ENCODE data around the gene KRT76. TPM values are rescaled to one million over a fixed set of nuclear protein-coding genes. Genes with fewer than 3 reads are reported as not detected.

KRT76 gene
- total RNA-seq, 1 experiment from 2014 or later: not detected

GRCh38 chr12:52813203-52813819 lies 36.2 kb upstream of the KRT76 start:
- no peak for DNase-seq (ENCODE audit: low read depth)

GRCh38 chr12:52812749-52813148 lies 35.6 kb upstream of the KRT76 start:
- DNase-seq (ENCODE audit: low read depth): no peak

GRCh38 chr12:52812073-52812400 lies 34.9 kb upstream of the KRT76 start:
- no peak for DNase-seq (ENCODE audit: low read depth)

GRCh38 chr12:52811191-52812072 lies 34.3 kb upstream of the KRT76 start:
- DNase-seq (ENCODE audit: low read depth): no peak

- DNase-seq (ENCODE audit: low read depth): no peak
Observed at GRCh38 chr12:52810554-52810953, 33.4 kb upstream of the KRT76 start.

- DNase-seq (ENCODE audit: low read depth): no peak
Observed at GRCh38 chr12:52809166-52809565, 32.0 kb upstream of the KRT76 start.

GRCh38 chr12:52808573-52809160 lies 31.5 kb upstream of the KRT76 start:
- no peak for DNase-seq (ENCODE audit: low read depth)

GRCh38 chr12:52807544-52808470 lies 30.7 kb upstream of the KRT76 start:
- no peak for DNase-seq (ENCODE audit: low read depth)

GRCh38 chr12:52806821-52807543 lies 29.8 kb upstream of the KRT76 start:
- no peak for DNase-seq (ENCODE audit: low read depth)

- no peak for DNase-seq (ENCODE audit: low read depth)
Observed at GRCh38 chr12:52806169-52806811, 29.1 kb upstream of the KRT76 start.

- DNase-seq (ENCODE audit: low read depth): no peak
Observed at GRCh38 chr12:52805739-52806138, 28.6 kb upstream of the KRT76 start.

- DNase-seq (ENCODE audit: low read depth): no peak
Observed at GRCh38 chr12:52805000-52805399, 27.9 kb upstream of the KRT76 start.

- no peak for DNase-seq (ENCODE audit: low read depth)
Observed at GRCh38 chr12:52802442-52802841, 25.3 kb upstream of the KRT76 start.

GRCh38 chr12:52801773-52802172 lies 24.6 kb upstream of the KRT76 start:
- no peak for DNase-seq (ENCODE audit: low read depth)

- no peak for DNase-seq (ENCODE audit: low read depth)
Observed at GRCh38 chr12:52800259-52800917, 23.2 kb upstream of the KRT76 start.

- no peak for DNase-seq (ENCODE audit: low read depth)
Observed at GRCh38 chr12:52799505-52800211, 22.5 kb upstream of the KRT76 start.

- peak; percentile 76 for DNase-seq (ENCODE audit: low read depth)
Observed at GRCh38 chr12:52798671-52799504, 21.7 kb upstream of the KRT76 start.

GRCh38 chr12:52798003-52798670 lies 21.0 kb upstream of the KRT76 start:
- DNase-seq (ENCODE audit: low read depth): peak; percentile 61
